Endodermal cell (in vitro differentiated cells): ENCODE results near the gene SGMS1. TPM values are rescaled to one million over a fixed set of nuclear protein-coding genes. Genes with fewer than 3 reads are reported as not detected.

ENCODE experiments used
- DNase-seq: peaks from one replicate; pipeline ENCODE4 v3.0.0-alpha.2; 2017
- H3K27ac ChIP-seq: 2 replicates; pipeline ENCODE4 v1.5.1; 2013; ENCODE audit warnings: mild to moderate bottlenecking, low read depth, low read length, moderate library complexity
- H3K27me3 ChIP-seq: 2 replicates; pipeline ENCODE4 v1.6.1; 2013; ENCODE audit warnings: mild to moderate bottlenecking, low read length, moderate library complexity; ENCODE audit not compliant: insufficient read depth, control insufficient read depth, poor library complexity, severe bottlenecking
- H3K36me3 ChIP-seq: 2 replicates; pipeline ENCODE4 v1.7.0; 2013; ENCODE audit warnings: mild to moderate bottlenecking, low read length, moderate library complexity; ENCODE audit not compliant: control insufficient read depth, insufficient read depth
- H3K4me1 ChIP-seq: one replicate; pipeline ENCODE4 v1.7.0; 2013; ENCODE audit warnings: low read length; ENCODE audit not compliant: control insufficient read depth, insufficient read depth
- H3K4me3 ChIP-seq: 2 replicates; pipeline ENCODE4 v1.5.1; 2013; ENCODE audit warnings: mild to moderate bottlenecking, low read length, moderate library complexity
- H3K9ac ChIP-seq: 2 replicates; pipeline ENCODE4 v1.6.1; 2013; ENCODE audit warnings: mild to moderate bottlenecking, low read length, moderate library complexity; ENCODE audit not compliant: poor library complexity, severe bottlenecking; ENCODE audit errors: extremely low read depth
- H3K9me3 ChIP-seq: 2 replicates; pipeline ENCODE4 v1.6.1; 2013; ENCODE audit warnings: mild to moderate bottlenecking, low read length, moderate library complexity; ENCODE audit not compliant: control insufficient read depth
- H3K27ac Mint-ChIP-seq: 2 replicates; pipeline ENCODE4 v1.8.0; 2020; ENCODE audit warnings: mixed read lengths
- H3K27me3 Mint-ChIP-seq: 2 replicates; pipeline ENCODE4 v1.8.0; 2021; ENCODE audit warnings: mild to moderate bottlenecking, mixed read lengths; ENCODE audit not compliant: insufficient read depth
- H3K36me3 Mint-ChIP-seq: 2 replicates; pipeline ENCODE4 v1.8.0; 2020; ENCODE audit warnings: low read depth, mixed read lengths
- H3K4me1 Mint-ChIP-seq: 2 replicates; pipeline ENCODE4 v1.8.0; 2020; ENCODE audit warnings: mixed read lengths
- H3K4me3 Mint-ChIP-seq: 2 replicates; pipeline ENCODE4 v1.8.0; 2020; ENCODE audit warnings: mild to moderate bottlenecking, moderate library complexity, mixed read lengths
- H3K9me3 Mint-ChIP-seq: 2 replicates; pipeline ENCODE4 v1.8.0; 2020; ENCODE audit warnings: mild to moderate bottlenecking, mixed read lengths
- CTCF ChIP-seq: fragments of 200-600 bp; sonication (generic); conservative IDR thresholded peaks from 2 replicates; pipeline ENCODE4 v1.5.0; 2021; ENCODE audit warnings: antibody characterized with exemption, mild to moderate bottlenecking
- WGBS, 2 experiments: methylation state at CpG; one replicate each; pipeline versions ENCODE4 v1.1.5 to v1.1.7; 2013; ENCODE audit warnings: missing lambda C conversion rate in 2 of 2, mixed read lengths in 1 of 2; ENCODE audit not compliant: insufficient coverage in 1 of 2, insufficient read length in 1 of 2; 5-methylcytosine and 5-hydroxymethylcytosine counted together
- total RNA-seq, 2 donors: library from RNA; stranded (reverse); fragmentation: NEBNext Ultra II Directional in 1 of 2; extraction: Animal tissue kit (Norgen Biotek cat#: 25700) in 1 of 2; gene quantifications; 2 replicates in 1 of 2; 3 replicates in 1 of 2; pipeline ENCODE4 v1.2.1, GENCODE V29; 2021

Gene SGMS1
- total RNA-seq, 2 donors from 2014 or later, result 12.0 to 14.3 TPM

DNA sequence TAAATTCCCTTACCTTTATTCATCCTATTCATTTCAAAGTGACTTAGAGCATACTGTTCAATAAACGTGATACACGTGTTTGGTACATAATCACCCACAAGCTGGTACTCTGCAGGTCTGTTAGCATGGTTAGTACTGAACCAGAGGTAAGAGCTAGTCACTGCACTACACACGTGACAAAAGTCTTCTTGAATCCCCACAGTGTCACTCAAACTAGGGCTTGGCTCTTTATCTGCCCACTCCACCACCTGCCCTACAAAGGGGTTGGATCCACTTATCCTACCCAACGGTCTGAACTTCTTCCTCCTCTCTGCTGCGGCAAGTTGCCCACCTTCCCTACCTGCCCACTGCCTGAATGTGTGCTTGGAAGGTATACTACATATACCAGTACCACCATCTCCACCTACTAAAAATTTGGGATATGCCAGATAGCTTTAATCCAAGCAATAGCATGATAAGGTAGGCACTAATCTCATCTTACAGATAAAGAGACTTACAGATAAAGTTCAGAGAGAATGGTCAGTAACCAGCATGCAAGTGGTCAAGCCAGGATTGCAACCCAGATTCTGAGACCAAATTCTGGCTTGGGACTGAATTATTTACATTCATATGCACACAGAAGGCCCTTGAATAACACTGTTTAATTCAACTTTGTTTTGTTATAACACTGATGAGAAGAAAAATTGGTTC, 92.2 kb downstream of the SGMS1 start:
- H3K27ac ChIP-seq, result no peak overlapping the region
- H3K9me3 Mint-ChIP-seq, result no peaks in the 10 kb centered on the region
- H3K27me3 Mint-ChIP-seq, result peaks cover 5% of the 10 kb centered on the region
- no peak overlapping the region for H3K9ac ChIP-seq
- H3K4me1 Mint-ChIP-seq, result peaks cover 27% of the 10 kb centered on the region
- H3K36me3 Mint-ChIP-seq, result no peaks in the 10 kb centered on the region
- 77 to 94% methylated on average over 3 to 5 of the region's 5 CpGs for WGBS, 2 experiments
- no peaks in the 10 kb centered on the region for H3K36me3 ChIP-seq
- H3K4me3 Mint-ChIP-seq, result no peak overlapping the region
- H3K27ac Mint-ChIP-seq, result no peak overlapping the region
- no peak for TF ChIP-seq CTCF
- no peak for DNase-seq
- peaks cover 10% of the 10 kb centered on the region for H3K27me3 ChIP-seq
- H3K4me3 ChIP-seq, result no peak overlapping the region
- H3K4me1 ChIP-seq, result peaks cover 8% of the 10 kb centered on the region
- H3K9me3 ChIP-seq, result no peaks in the 10 kb centered on the region

DNA sequence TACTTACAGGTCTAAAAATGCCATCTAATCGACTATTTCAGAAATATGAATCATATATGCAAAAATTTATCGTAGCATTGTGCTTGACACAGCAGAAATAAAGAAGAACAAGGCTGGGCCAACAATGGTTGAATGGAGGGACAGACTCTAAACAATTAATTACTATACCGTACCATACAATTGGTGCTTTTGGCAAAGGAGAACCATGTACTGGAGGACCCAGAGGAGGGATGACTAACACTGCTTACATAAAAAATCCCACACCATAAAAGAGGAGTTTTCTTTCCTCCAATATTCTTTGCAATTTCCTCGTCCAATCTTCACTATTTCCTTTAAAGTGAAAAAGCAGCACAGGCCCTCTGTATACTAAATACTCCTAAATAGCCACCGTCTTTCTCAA, 94.1 kb downstream of the SGMS1 start:
- H3K4me3 ChIP-seq, result no peak overlapping the region
- Mint-ChIP-seq H3K4me1 (peaks cover 42% of the 10 kb centered on the region), H3K36me3 (no peaks in the 10 kb centered on the region), H3K27ac (no peak overlapping the region), H3K27me3 (peaks cover 5% of the 10 kb centered on the region), H3K9me3 (no peaks in the 10 kb centered on the region), H3K4me3 (no peak overlapping the region)
- peaks cover 10% of the 10 kb centered on the region for H3K27me3 ChIP-seq
- no peaks in the 10 kb centered on the region for H3K9me3 ChIP-seq
- WGBS, 2 experiments, result 93 to 97% methylated on average over 3 to 5 of the region's 5 CpGs
- no peak for DNase-seq
- H3K27ac ChIP-seq, result no peak overlapping the region
- peaks cover 9% of the 10 kb centered on the region for H3K4me1 ChIP-seq
- no peaks in the 10 kb centered on the region for H3K36me3 ChIP-seq
- H3K9ac ChIP-seq, result no peak overlapping the region
- no peak for TF ChIP-seq CTCF

DNA sequence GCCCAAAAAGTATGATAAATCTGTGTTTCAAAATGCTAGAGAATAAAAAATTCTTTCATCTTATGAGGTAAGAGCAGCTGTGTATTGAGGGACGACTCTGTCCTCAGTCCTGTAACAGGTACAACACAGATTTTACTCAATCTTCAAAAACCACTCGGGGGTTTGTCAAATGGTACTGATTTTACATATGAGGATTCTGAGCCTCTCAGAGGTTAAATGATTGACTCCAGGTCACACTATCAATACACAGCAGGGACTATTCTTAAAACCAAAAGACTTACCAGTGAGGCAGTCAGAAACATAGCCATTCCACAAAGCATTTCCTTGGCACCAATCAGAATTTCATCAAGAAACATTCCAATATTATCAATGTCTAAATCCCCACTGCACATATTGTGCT, 95.5 kb downstream of the SGMS1 start:
- H3K9me3 Mint-ChIP-seq, result no peaks in the 10 kb centered on the region
- Histone ChIP-seq H3K4me3 (no peak overlapping the region), H3K36me3 (no peaks in the 10 kb centered on the region), H3K9me3 (no peaks in the 10 kb centered on the region), H3K27me3 (peaks cover 8% of the 10 kb centered on the region), H3K27ac (no peak overlapping the region), H3K9ac (peak overlapping the region; percentile 2), H3K4me1 (peaks cover 11% of the 10 kb centered on the region)
- H3K36me3 Mint-ChIP-seq, result no peaks in the 10 kb centered on the region
- WGBS, 2 experiments, result 88% methylated on average over 2 of the region's 2 CpGs; no CpG with 5 or more reads in 1 of the 2 experiments
- no peak for TF ChIP-seq CTCF
- H3K27me3 Mint-ChIP-seq, result peaks cover 5% of the 10 kb centered on the region
- H3K4me3 Mint-ChIP-seq, result no peak overlapping the region
- DNase-seq, result no peak
- peaks cover 56% of the 10 kb centered on the region for H3K4me1 Mint-ChIP-seq
- H3K27ac Mint-ChIP-seq, result peak overlapping the region; percentile 71
